Measurements from ENCODE around the gene LCMT1. TPM values are rescaled to one million over a fixed set of nuclear protein-coding genes. Genes with fewer than 3 reads are reported as not detected.
A peak's percentile ranks its signal among the peaks of the same experiment; 100 is the strongest.

The LCMT1 gene
- total and polyA plus RNA-seq, 2 of the 13 experiments (the other 11 are each of a cell fraction or from before 2014, with no cell fraction given) = 41.2 to 48.7 TPM

DNA sequence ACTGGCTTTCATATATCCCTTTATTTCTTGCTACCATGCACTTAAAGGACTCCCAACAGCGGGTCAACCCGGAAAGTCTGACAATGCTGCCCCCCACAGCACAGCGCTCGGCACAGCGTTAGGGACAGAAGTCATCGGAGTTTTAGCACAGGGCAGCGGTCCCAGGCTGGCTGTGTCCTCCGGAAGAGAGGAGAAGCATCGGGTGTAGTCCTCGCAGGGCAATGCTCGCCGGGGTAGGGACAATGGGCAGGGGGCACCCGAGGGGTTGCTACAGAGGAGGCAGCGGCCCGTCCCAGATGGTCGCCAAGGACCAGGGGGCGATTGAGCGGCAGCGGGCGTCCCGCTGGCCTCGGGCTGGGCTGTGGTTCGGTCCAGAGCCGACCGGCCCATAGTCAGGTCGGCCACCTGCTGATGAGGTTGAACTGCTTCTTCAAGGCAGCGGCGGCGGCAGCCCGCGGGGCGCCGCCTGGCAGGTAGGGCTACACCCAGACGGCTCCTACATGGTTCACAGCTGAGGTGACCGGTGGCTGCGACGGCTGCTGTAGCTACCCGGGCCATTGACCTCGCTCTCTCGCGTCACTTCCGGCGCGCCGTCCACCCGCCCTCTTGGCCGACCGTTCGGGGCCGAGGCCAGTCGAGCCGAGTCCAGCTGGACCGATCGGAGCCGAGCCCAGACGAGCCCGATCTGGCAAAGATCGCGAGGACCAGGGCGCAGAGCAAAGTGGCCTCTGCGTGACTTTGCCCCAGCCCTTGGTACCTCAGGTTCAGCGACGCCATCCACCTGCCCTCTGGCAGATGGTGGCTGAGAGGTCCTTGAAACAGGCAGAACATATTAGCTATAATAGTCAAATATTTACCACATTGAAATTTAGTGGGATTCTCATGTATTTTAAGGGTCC lies 4.7 kb upstream of the LCMT1 start (continued):
- TF ChIP-seq CBX2 (IDR thresholded peaks at IDR 0.05; ENCODE audit: low read depth, low read length) = no peak
- no peak for TF ChIP-seq CBX2 (CRISPR knock-in tag; IDR thresholded peaks at IDR 0.05; ENCODE audit: low read depth)
- TF ChIP-seq POLR2AphosphoS2 (IDR thresholded peaks at IDR 0.05; ENCODE audit: low read depth, low read length) = no peak
- TF ChIP-seq, protein P1, sequence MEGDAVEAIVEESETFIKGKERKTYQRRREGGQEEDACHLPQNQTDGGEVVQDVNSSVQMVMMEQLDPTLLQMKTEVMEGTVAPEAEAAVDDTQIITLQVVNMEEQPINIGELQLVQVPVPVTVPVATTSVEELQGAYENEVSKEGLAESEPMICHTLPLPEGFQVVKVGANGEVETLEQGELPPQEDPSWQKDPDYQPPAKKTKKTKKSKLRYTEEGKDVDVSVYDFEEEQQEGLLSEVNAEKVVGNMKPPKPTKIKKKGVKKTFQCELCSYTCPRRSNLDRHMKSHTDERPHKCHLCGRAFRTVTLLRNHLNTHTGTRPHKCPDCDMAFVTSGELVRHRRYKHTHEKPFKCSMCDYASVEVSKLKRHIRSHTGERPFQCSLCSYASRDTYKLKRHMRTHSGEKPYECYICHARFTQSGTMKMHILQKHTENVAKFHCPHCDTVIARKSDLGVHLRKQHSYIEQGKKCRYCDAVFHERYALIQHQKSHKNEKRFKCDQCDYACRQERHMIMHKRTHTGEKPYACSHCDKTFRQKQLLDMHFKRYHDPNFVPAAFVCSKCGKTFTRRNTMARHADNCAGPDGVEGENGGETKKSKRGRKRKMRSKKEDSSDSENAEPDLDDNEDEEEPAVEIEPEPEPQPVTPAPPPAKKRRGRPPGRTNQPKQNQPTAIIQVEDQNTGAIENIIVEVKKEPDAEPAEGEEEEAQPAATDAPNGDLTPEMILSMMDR (CRISPR knock-in tag; IDR thresholded peaks at IDR 0.05) = peak; percentile 93
- no peak for TF ChIP-seq NFE2L2 (IDR thresholded peaks at IDR 0.05; ENCODE audit: low read length)
- 0 out of 2 replicates have a peak, but pooled peaks have one; percentile 29 for TF ChIP-seq ZNF17 (CRISPR knock-in tag; IDR thresholded peaks at IDR 0.05)
- no peak for TF ChIP-seq SIX1 (CRISPR knock-in tag; IDR thresholded peaks at IDR 0.05; ENCODE audit: borderline replicate concordance)
- no peak for TF ChIP-seq ATRX (CRISPR knock-in tag; IDR thresholded peaks at IDR 0.05; ENCODE audit: borderline replicate concordance)
- no peak for TF ChIP-seq FIP1L1 (IDR thresholded peaks at IDR 0.05; ENCODE audit: borderline replicate concordance, insufficient read depth, low read depth, low read length)
- peak; percentile 98 for TF ChIP-seq PHF8 (CRISPR knock-in tag; IDR thresholded peaks at IDR 0.05)
- TF ChIP-seq, protein P2, sequence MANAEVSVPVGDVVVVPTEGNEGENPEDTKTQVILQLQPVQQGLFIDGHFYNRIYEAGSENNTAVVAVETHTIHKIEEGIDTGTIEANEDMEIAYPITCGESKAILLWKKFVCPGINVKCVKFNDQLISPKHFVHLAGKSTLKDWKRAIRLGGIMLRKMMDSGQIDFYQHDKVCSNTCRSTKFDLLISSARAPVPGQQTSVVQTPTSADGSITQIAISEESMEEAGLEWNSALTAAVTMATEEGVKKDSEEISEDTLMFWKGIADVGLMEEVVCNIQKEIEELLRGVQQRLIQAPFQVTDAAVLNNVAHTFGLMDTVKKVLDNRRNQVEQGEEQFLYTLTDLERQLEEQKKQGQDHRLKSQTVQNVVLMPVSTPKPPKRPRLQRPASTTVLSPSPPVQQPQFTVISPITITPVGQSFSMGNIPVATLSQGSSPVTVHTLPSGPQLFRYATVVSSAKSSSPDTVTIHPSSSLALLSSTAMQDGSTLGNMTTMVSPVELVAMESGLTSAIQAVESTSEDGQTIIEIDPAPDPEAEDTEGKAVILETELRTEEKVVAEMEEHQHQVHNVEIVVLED (CRISPR knock-in tag; IDR thresholded peaks at IDR 0.05; ENCODE audit: borderline replicate concordance) = peak; percentile 83
- TF ChIP-seq LCORL (IDR thresholded peaks at IDR 0.05) = no peak
- peak; percentile 94 for TF ChIP-seq LCORL (CRISPR knock-in tag; IDR thresholded peaks at IDR 0.05)
- no peak for TF ChIP-seq ZNF720 (CRISPR knock-in tag; IDR thresholded peaks at IDR 0.05)
- no peak for TF ChIP-seq HMGA1 (CRISPR knock-in tag; conservative IDR thresholded peaks at IDR 0.05)
- TF ChIP-seq PRMT3 (CRISPR knock-in tag; IDR thresholded peaks at IDR 0.05; ENCODE audit: borderline replicate concordance, low read depth) = no peak
- TF ChIP-seq ZNF101 (CRISPR knock-in tag; IDR thresholded peaks at IDR 0.05; ENCODE audit: borderline replicate concordance, low read depth) = peak; percentile 46; the same call in 1 of the 2 replicates
- TF ChIP-seq IRX3 (CRISPR knock-in tag; IDR thresholded peaks at IDR 0.05; ENCODE audit: borderline replicate concordance, low read depth) = no peak; the same call in 1 of the 2 replicates
- TF ChIP-seq ZNF775 (CRISPR knock-in tag; IDR thresholded peaks at IDR 0.05; ENCODE audit: borderline replicate concordance) = no peak
- no peak for TF ChIP-seq ARNT (IDR thresholded peaks at IDR 0.05)
- TF ChIP-seq RELA (CRISPR knock-in tag; IDR thresholded peaks at IDR 0.05) = 0 out of 2 replicates have a peak, but pooled peaks have one; percentile 33
- TF ChIP-seq, protein P3, sequence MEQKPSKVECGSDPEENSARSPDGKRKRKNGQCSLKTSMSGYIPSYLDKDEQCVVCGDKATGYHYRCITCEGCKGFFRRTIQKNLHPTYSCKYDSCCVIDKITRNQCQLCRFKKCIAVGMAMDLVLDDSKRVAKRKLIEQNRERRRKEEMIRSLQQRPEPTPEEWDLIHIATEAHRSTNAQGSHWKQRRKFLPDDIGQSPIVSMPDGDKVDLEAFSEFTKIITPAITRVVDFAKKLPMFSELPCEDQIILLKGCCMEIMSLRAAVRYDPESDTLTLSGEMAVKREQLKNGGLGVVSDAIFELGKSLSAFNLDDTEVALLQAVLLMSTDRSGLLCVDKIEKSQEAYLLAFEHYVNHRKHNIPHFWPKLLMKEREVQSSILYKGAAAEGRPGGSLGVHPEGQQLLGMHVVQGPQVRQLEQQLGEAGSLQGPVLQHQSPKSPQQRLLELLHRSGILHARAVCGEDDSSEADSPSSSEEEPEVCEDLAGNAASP (CRISPR knock-in tag; IDR thresholded peaks at IDR 0.05; ENCODE audit: borderline replicate concordance) = peak; percentile 84
- TF ChIP-seq MED13 (CRISPR knock-in tag; IDR thresholded peaks at IDR 0.05) = peak; percentile 88
- TF ChIP-seq PHF20 (CRISPR knock-in tag; IDR thresholded peaks at IDR 0.05) = peak; percentile 100
- no peak for TF ChIP-seq SATB2 (CRISPR knock-in tag; IDR thresholded peaks at IDR 0.05)
- TF ChIP-seq SNRNP70 (IDR thresholded peaks at IDR 0.05; ENCODE audit: low read depth, low read length) = no peak
- TF ChIP-seq ZNF703 (CRISPR knock-in tag; IDR thresholded peaks at IDR 0.05; ENCODE audit: borderline replicate concordance) = no peak; the same call in 1 of the 2 replicates
